HAP-1 (cell line): ENCODE measurements around the gene MPDZ.
"Not testable (repeated sequence)": the region's sequence is repeated elsewhere in the genome, so short reads cannot be mapped to it uniquely, and the experiment has no call there.

ENCODE experiments used
- DNase-seq, 2 experiments: peaks; one replicate each; pipeline ENCODE4 v3.0.0-alpha.2; 2016 to 2020; ENCODE audit warnings: low spot score in 2 of 2
- H3K27me3 ChIP-seq: fragments of 250-450 bp; sonication (Bioruptor Pico); 2 replicates; pipeline ENCODE4 v1.5.1; 2020; ENCODE audit warnings: low read depth, mild to moderate bottlenecking, moderate library complexity
- H3K36me3 ChIP-seq: fragments of 250-450 bp; sonication (Bioruptor Pico); replicated peaks from 2 replicates; pipeline ENCODE4 v1.5.1; 2020; ENCODE audit warnings: mild to moderate bottlenecking
- H3K4me1 ChIP-seq: fragments of 250-450 bp; sonication (Bioruptor Pico); 2 replicates; pipeline ENCODE4 v1.5.1; 2020; ENCODE audit warnings: mild to moderate bottlenecking
- H3K4me3 ChIP-seq: fragments of 250-450 bp; sonication (Bioruptor Pico); 2 replicates; pipeline ENCODE4 v1.5.1; 2020; ENCODE audit warnings: mild to moderate bottlenecking, moderate library complexity
- H3K9me3 ChIP-seq: fragments of 250-450 bp; sonication (Bioruptor Pico); 2 replicates; pipeline ENCODE4 v1.5.1; 2020; ENCODE audit warnings: mild to moderate bottlenecking, moderate library complexity
- in situ Hi-C: fragments of 300-500 bp; cut with MboI; formaldehyde crosslinking; loops from 3 replicates; pipeline ENCODE4 v1.14.3; 2020; ENCODE audit warnings: low sequenced_read_pairs, inconsistent platforms, mixed read lengths

Gene MPDZ

DNA sequence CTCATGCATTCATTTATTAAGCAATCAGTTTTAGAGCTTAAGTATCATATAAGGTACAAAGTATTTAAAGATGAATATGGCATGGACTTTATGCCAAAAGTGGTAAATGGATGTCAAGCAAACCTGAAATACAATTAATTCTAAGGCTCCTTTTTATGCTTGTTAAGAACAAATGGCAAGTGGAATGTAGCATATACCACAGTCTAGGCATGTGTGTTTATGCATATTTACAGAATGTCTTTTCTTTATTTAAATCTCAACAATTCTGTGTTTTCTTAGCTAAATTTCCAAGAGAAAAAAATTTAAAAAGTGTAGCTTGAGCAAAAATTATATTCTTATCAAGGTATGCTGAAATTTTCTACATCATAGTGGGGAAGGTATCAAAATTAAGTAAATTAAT is 39.8 kb downstream of the MPDZ start:
- no peaks in the 10 kb centered on the region for H3K9me3 ChIP-seq
- no peak for DNase-seq
- H3K36me3 ChIP-seq: no peaks in the 10 kb centered on the region
- H3K27me3 ChIP-seq: no peaks in the 10 kb centered on the region
- in situ Hi-C loops: no loop called here
- no peak overlapping the region for H3K4me3 ChIP-seq
- H3K4me1 ChIP-seq: peaks cover 10% of the 10 kb centered on the region

DNA sequence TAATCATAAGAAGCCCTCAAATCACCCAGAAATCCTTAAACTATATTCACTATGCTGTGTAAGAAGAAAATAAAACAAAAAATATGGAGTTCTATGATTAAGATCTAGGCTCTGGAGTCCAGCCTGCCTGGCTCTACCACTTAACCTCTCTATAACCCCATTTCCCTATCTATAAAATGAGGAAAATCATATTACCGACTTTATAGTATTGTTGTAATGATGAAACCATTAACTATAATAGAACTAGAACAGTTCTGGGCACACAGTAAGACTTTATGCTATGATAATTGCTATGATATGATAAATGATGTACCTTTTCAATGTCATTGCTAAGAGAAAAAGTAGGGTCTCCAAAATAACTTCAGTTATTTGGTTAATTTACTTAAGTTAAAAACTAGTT is 40.3 kb downstream of the MPDZ start:
- peaks cover 6% of the 10 kb centered on the region for H3K4me1 ChIP-seq
- H3K27me3 ChIP-seq: no peaks in the 10 kb centered on the region
- DNase-seq: no peak
- in situ Hi-C loops: no loop called here
- no peaks in the 10 kb centered on the region for H3K9me3 ChIP-seq
- no peaks in the 10 kb centered on the region for H3K36me3 ChIP-seq
- H3K4me3 ChIP-seq: no peak overlapping the region

DNA sequence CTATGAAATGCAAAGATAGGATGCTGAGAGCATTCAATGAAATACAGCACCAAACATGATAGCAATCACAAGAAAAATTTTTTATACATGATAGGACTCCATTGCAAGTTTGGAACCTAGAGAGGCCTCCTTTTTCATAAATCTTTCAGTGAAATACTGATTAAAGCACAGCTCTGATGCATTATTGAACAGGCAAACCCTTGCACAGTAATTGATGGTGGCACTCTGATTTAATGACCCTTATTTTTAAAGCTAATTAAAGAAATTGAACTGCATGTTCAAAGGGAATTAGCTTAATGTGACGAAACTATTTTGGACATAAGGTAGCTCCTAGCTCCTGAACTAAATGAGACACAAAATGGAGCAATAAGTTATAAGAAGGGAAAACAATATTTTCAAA is 44.6 kb downstream of the MPDZ start:
- in situ Hi-C loops: no loop called here
- H3K27me3 ChIP-seq: no peaks in the 10 kb centered on the region
- no peak for DNase-seq
- no peaks in the 10 kb centered on the region for H3K36me3 ChIP-seq
- no peaks in the 10 kb centered on the region for H3K9me3 ChIP-seq
- no peak overlapping the region for H3K4me3 ChIP-seq
- H3K4me1 ChIP-seq: no peaks in the 10 kb centered on the region; the same call in 1 of the 2 replicates

DNA sequence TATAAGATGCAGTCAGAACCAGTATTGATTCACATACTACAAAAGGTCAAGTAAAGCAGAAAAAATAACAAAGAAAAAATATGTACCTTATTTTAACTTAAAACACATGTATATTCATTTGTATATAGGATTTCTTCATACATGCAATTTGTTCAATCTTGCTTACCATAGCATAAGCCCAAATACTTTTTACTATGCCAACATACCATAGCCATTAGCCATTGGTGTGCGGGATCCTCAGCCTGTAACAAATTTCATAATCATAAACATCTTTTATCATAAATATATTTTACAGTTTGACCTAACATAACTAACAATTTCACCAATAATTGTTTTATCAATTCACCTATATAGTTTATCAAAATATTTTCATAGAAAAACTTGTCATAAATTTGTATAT is 51.1 kb downstream of the MPDZ start:
- no peaks in the 10 kb centered on the region; the same call in 1 of the 2 replicates for H3K4me1 ChIP-seq
- no peaks in the 10 kb centered on the region for H3K9me3 ChIP-seq
- H3K27me3 ChIP-seq: no peaks in the 10 kb centered on the region
- H3K4me3 ChIP-seq: no peak overlapping the region
- in situ Hi-C loops: no loop called here
- no peak for DNase-seq
- H3K36me3 ChIP-seq: no peaks in the 10 kb centered on the region

DNA sequence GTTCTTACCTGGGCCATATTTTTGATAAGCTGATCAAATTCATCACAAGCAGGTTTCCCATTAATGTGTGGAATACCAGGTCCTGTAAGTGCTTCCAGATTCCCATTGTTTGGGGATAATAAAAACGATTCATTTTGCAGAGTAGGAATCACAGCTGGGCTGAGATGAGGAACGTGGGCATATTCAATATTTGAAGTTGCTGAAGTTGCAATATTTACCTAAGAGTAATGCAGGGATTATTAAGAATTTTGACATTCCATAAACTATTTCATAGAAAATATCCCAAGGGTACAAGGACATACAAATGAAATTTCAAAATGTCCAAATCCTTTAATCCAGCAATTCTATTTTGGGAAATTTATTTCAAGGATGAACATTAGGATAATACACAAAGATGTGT is 55.1 kb downstream of the MPDZ start:
- in situ Hi-C loops: loop anchor here (25.0 kb wide), 1 partner anchor 88 kb away; no protein-coding TSS in a partner anchor
- H3K27me3 ChIP-seq: no peaks in the 10 kb centered on the region

DNA sequence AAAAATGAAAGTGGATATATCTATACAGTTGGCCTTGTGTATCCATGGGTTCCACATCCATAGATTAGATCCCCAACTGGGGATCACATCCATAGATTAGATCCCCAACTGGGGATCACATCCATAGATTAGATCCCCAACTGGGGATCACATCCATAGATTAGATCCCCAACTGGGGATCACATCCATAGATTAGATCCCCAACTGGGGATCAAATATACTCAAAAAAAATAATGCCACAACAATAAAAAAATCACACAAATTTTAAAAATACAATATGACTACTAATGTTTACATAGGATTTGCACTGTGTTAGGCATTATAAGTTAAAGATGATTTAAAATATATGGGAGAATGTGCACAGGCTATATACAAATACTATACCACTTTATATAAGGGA is 56.8 kb downstream of the MPDZ start:
- H3K36me3 ChIP-seq, H3K27me3 ChIP-seq, H3K9me3 ChIP-seq, DNase-seq, H3K4me3 ChIP-seq: not testable (repeated sequence)
- in situ Hi-C loops: loop anchor here (25.0 kb wide), 1 partner anchor 90 kb away; no protein-coding TSS in a partner anchor
- H3K4me1 ChIP-seq: peaks cover 17% of the 10 kb centered on the region

More for the DNA sequence above, 55.1 kb downstream of the MPDZ start:
- H3K4me3 ChIP-seq: no peak overlapping the region
- no peaks in the 10 kb centered on the region for H3K36me3 ChIP-seq
- no peaks in the 10 kb centered on the region for H3K9me3 ChIP-seq
- peaks cover 17% of the 10 kb centered on the region for H3K4me1 ChIP-seq
- DNase-seq: no peak

DNA sequence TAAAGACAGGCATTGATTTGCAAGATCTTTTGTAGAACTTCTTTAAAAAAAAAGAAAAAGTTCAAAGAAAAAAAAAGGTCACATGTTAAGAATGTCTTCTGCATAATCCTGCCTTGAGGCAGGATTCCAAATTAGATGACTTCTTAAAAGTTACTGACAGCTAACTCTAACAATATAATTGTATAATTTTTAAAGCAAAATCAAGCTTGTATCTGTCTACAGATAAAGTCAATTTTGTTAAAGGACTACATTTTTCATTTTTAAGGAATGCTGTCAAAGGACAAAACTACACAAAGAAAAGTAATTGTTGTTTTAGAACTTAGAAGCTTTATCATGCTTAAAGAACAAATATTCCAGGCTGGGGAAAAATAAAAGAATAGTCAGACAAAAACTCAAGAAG is 57.8 kb downstream of the MPDZ start:
- peaks cover 17% of the 10 kb centered on the region for H3K4me1 ChIP-seq
- H3K36me3 ChIP-seq: no peaks in the 10 kb centered on the region
- H3K4me3 ChIP-seq: no peak overlapping the region
- no peaks in the 10 kb centered on the region for H3K27me3 ChIP-seq
- DNase-seq: peak; percentile 31 to 98
- in situ Hi-C loops: loop anchor here (25.0 kb wide), 1 partner anchor 91 kb away; no protein-coding TSS in a partner anchor
- no peaks in the 10 kb centered on the region for H3K9me3 ChIP-seq

DNA sequence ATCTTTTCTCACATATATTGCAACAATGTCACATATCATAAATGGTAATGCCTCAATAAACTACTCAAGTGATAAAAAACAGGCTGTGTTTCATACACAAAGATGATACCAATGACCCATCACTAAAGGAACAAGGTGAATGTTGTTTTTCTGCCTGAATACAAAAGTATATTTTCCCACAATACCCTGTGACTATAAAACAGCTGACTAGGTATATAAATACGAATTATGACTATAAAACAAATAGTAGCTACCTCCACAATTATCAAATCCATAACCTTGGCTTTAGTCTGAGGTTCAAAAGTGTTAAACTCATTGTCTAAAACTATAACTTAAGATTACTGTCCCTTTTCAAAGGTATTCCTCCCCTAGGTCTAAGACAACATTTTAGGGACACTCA is 58.7 kb downstream of the MPDZ start:
- Histone ChIP-seq H3K27me3 (no peaks in the 10 kb centered on the region), H3K9me3 (no peaks in the 10 kb centered on the region), H3K4me3 (no peak overlapping the region), H3K4me1 (peaks cover 22% of the 10 kb centered on the region), H3K36me3 (no peaks in the 10 kb centered on the region)
- in situ Hi-C loops: loop anchor here (25.0 kb wide), 1 partner anchor 91 kb away; no protein-coding TSS in a partner anchor
- no peak for DNase-seq

DNA sequence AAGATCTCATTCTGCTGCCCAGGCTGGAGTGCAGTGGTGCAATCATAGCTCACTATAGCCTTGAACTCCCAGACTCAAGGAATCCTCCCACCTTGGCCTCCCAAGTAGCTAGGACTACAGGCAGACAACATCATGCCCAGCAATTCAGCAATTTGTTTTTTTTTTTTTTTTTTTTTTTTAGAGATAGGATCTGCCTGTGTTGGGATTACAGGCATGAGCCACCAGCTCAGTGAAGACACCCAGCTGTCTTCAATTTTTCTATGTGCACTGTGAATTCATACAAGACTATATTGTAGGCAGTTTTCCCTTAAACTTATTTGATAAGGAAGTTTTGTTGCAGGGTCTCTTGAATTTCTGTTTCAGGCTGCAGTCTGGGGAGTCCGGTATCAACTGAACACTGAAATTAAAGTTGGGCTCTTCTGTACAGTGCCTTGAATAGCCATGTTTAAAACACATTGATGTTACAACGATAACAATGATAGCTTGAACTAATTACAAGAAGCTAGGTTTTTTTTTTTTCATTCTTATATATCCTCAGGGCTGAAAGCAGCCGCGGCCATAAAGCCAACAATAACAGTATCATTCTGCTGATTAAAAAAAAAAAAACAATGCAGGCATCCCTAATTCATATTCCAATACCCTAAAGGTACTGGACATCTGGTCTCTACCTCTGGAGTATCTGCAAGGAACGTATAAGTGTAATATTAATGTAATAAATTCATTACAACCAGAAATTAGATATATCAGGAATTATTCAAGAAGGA is 63.5 kb downstream of the MPDZ start:
- Histone ChIP-seq H3K27me3 (no peaks in the 10 kb centered on the region), H3K9me3 (no peaks in the 10 kb centered on the region), H3K36me3 (no peaks in the 10 kb centered on the region), H3K4me1 (peaks cover 9% of the 10 kb centered on the region), H3K4me3 (no peak overlapping the region)
- DNase-seq: no peak
- in situ Hi-C loops: loop anchor here (25.0 kb wide), 1 partner anchor 96 kb away; no protein-coding TSS in a partner anchor

DNA sequence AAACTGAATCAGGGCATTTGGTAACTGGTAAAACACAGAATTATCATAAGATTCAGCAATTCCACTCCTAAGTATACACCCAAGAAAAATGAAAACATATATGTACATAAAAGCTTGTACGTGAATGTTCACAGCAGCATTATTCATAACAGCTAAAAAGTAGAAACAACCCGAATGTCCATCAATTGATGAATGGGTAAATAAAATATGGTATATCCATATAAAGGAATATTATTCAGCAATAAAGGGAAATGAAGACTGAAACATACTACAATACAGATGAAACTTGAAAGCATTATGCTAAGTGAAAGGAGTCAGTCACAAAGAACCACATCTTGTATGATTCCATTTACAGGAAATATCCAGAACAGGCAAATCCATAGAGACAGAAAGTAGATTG is 65.5 kb downstream of the MPDZ start:
- no peaks in the 10 kb centered on the region for H3K36me3 ChIP-seq
- DNase-seq: no peak
- no peaks in the 10 kb centered on the region for H3K9me3 ChIP-seq
- no peak overlapping the region for H3K4me3 ChIP-seq
- in situ Hi-C loops: loop anchor here (25.0 kb wide), 1 partner anchor 98 kb away; no protein-coding TSS in a partner anchor
- peaks cover 5% of the 10 kb centered on the region; the same call in 1 of the 2 replicates for H3K4me1 ChIP-seq
- H3K27me3 ChIP-seq: no peaks in the 10 kb centered on the region

DNA sequence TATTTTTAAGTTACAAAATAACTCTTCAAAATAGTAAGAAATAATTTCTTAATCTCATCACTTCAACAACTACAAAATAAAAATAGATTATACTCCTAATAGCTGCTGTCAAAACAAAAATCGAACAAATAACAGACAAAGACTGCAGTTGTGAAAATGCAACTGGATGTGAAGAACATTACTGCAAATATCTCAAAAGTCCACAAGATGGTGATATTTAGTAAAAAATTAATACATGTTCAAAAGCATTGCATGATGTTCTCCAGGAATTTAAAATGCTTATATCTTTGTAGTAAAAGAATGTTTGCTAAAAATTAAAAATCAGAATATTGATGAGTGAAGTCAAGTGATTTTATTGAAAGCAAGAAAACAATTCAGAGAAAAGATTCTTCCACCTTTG is 66.2 kb downstream of the MPDZ start:
- H3K36me3 ChIP-seq: no peaks in the 10 kb centered on the region
- no peaks in the 10 kb centered on the region for H3K9me3 ChIP-seq
- peak in 1 of 2 experiments; percentile 57 for DNase-seq
- no peak overlapping the region for H3K4me3 ChIP-seq
- H3K27me3 ChIP-seq: no peaks in the 10 kb centered on the region
- in situ Hi-C loops: loop anchor here (25.0 kb wide), 1 partner anchor 99 kb away; no protein-coding TSS in a partner anchor
- H3K4me1 ChIP-seq: peaks cover 5% of the 10 kb centered on the region; the same call in 1 of the 2 replicates

DNA sequence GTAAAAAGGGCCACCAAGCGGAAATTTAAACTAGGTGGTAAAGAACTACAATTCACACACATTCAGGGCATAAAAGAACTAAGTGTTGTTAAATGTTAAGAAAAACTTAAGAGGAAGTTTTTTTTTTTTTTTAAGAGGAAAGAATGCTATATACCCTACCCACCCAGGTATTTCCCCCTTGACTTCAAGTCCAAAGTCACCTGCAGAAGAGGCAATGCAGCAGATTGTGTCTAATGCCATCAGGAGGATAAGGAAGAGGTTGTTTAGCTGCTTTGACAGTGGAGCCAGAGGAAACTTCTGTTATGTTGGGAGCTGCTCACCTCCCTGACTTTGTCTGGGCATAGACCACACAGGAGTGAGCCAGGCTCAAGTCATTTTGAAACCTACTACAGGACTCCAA is 69.2 kb downstream of the MPDZ start:
- H3K27me3 ChIP-seq: no peaks in the 10 kb centered on the region
- H3K4me3 ChIP-seq: no peak overlapping the region
- in situ Hi-C loops: loop anchor here (25.0 kb wide), 1 partner anchor 102 kb away; no protein-coding TSS in a partner anchor
- H3K9me3 ChIP-seq: no peaks in the 10 kb centered on the region
- peaks cover 3% of the 10 kb centered on the region for H3K4me1 ChIP-seq
- H3K36me3 ChIP-seq: no peaks in the 10 kb centered on the region
- no peak for DNase-seq

DNA sequence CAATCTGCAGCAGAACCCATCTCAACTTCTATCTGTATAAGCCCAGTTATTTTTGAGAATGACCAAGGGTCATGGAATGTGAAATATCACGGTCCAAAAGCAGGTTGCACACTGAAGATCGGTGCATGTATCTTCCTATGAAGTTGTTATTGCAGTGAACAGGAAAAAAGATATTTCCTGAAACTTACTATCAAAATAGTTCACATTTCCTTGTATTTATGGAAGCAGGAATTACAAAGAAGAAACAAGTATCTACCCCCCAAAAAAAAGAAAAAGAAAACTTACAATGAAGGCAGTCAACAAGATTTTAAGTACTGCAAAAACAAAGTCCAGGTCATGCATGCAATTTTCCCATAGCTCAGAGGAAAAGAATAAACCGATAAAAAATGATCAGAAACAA is 70.0 kb downstream of the MPDZ start:
- Histone ChIP-seq H3K4me3 (no peak overlapping the region), H3K27me3 (no peaks in the 10 kb centered on the region), H3K36me3 (no peaks in the 10 kb centered on the region), H3K4me1 (peaks cover 5% of the 10 kb centered on the region), H3K9me3 (no peaks in the 10 kb centered on the region)
- in situ Hi-C loops: loop anchor here (25.0 kb wide), 1 partner anchor 103 kb away; no protein-coding TSS in a partner anchor
- DNase-seq: no peak

DNA sequence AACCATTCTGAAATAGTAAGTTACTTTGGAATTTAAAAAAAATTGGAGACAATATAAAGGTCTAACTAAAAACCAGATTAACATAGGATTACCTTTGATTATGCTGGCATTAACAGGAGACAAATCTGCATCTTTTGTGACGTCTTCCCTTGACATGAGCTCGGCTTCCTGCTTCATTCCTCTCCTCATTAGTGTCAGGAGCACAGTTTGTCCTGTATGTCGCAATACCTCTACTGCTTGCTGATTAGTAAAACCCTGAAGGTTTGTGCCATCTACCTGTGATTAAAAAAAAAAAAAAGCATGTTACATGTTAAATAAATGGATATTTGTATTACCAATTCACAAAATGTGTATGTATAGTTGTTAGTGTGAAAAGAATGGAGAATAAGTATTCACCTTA is 73.7 kb downstream of the MPDZ start:
- no peak overlapping the region for H3K4me3 ChIP-seq
- peaks cover 5% of the 10 kb centered on the region for H3K4me1 ChIP-seq
- H3K36me3 ChIP-seq: no peaks in the 10 kb centered on the region
- no peaks in the 10 kb centered on the region for H3K9me3 ChIP-seq
- peak; percentile 26 to 29 for DNase-seq
- H3K27me3 ChIP-seq: no peaks in the 10 kb centered on the region
- in situ Hi-C loops: loop anchor here (25.0 kb wide), 1 partner anchor 106 kb away; no protein-coding TSS in a partner anchor
